ENCODE measurements around the gene LMAN2.

DNA sequence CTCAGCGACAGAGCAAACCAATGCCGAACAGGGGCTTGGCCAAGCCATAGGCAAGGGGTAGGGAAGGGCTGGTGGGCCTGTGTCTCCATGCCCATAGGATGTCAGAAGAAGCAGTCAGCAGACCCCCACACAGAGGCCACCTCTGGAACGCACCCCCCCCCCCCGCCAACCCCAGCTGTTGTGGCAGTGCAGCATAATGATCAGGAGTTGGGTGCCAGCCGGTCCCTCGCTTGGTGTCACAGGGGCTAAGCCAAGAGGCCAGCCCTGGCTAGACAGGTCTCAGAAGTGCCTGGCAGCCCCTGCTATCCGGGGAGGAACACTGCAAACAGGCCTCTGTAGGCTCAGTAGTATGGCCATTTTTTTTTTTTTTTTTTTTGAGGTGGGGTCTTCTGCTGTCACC, 36.1 kb downstream of the LMAN2 start:
- TF ChIP-seq, protein P1, sequence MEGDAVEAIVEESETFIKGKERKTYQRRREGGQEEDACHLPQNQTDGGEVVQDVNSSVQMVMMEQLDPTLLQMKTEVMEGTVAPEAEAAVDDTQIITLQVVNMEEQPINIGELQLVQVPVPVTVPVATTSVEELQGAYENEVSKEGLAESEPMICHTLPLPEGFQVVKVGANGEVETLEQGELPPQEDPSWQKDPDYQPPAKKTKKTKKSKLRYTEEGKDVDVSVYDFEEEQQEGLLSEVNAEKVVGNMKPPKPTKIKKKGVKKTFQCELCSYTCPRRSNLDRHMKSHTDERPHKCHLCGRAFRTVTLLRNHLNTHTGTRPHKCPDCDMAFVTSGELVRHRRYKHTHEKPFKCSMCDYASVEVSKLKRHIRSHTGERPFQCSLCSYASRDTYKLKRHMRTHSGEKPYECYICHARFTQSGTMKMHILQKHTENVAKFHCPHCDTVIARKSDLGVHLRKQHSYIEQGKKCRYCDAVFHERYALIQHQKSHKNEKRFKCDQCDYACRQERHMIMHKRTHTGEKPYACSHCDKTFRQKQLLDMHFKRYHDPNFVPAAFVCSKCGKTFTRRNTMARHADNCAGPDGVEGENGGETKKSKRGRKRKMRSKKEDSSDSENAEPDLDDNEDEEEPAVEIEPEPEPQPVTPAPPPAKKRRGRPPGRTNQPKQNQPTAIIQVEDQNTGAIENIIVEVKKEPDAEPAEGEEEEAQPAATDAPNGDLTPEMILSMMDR (IDR thresholded peaks at IDR 0.05): no peak
- no peak for TF ChIP-seq POLR2A (IDR thresholded peaks at IDR 0.05)

Data from right lobe of liver (tissue), 4 donors.